Brain pericyte (primary cell): ENCODE results near the gene PARN.
A peak's percentile ranks its signal among the peaks of the same experiment; 100 is the strongest.

Experiments used
- DNase-seq: peaks from one replicate; pipeline ENCODE4 v3.0.0-alpha.2; 2012; ENCODE audit warnings: low read depth, low spot score

Gene PARN

GRCh38 chr16:14499110-14499509, 130.9 kb downstream of the PARN start:
- no peak for DNase-seq

- DNase-seq: no peak
Observed at GRCh38 chr16:14497245-14498082, 132.6 kb downstream of the PARN start.

GRCh38 chr16:14496786-14497185, 133.3 kb downstream of the PARN start:
- DNase-seq: no peak

DNA sequence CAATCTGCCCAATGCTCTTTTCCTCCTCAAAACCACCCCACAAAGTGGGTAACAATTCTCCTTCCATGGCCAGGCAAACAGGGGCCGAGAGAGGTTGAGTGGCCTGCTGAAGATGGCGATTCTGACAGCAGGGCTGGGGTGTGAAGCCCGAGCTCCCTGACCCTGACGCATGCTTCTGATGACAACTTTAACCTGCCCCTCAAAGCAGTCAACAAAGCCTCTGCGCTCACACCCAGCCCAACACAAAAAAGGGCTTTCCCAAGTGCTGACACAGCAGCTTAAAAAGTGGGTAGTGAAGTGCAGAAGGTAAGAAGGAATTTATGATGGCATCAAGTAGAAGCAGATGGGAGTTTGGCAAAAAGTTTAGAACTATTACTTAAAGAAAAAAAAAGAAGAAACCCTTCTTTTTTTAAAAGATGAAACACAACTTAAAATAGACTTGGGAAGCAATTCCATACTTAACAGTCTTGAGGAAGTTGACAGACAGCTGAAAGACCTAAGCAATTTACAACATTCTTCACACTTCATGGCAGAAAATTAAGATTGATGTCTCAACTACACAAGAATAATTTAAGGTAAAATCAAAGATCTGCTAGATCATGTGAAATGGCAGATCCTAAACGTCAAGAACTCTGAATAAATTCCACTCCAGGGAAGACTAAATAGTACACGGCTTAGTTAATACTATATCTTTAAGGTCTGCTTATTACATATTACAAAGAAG, 133.9 kb downstream of the PARN start:
- no peak for DNase-seq

DNA sequence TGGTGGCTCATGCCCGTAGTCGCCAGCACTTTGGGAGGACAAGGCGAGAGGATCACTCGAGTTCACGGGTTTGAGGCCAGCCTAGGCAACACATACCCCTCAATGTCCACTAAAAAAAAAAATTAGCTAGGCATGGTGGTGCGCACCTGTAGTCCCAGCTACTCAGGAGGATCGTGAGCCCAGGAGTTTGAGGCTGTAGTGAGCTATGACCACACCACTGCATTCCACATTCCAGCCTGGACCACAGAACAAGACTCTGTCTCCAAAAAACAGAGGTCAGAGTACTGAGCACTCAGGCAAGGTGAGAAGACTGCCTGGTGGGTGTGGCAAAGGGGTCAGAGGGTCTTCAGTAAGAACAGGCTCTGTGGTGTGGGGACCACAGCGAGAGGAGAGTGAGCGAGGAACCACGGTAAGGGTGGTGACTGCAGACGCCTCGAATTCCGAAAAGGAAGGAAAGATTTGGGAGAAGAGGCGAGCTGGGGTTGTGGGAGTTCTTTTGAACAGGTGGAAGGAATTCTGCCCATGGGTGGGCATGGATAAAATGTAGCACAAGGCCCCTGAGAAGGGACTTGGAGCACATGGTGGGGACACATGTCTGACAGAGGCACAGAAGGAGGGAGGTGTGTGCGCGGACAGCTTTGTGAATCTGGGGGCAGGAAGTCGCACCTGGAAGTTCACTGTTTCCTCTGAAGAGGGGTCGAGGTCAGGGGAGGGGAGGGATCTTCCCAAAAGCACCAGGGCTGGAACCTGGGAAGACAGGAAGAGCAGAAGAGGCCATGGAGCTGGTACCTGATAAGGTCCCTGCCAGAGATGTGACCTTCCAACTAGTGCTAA, 134.6 kb downstream of the PARN start:
- DNase-seq: no peak

DNA sequence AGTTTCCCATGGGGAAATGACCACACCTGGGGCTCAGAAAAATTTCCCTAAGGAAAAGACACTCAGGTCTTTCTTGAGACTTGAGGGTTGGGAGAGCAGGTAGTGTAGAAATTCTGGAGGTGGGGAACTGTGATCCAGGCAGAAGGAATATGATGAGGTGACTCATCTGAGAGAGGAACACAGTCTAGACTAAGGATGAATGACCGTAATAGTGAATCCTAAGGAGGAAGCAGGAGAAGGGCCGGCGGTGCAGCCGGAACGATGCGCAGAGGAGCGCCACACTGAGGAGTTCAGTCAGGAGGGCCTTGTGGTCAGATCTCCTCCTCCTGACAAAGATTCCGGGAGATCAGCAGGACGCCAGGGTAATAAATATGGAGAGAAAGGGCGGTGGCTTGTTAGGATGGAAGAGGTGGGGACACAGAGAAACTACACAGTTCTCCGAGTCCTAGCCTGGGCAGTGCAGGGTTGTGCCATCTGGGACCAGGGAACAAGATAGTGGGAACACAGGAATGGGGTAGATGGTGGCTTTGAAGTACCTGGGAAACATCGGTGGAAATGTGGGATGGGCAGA, 135.6 kb downstream of the PARN start:
- DNase-seq: no peak

GRCh38 chr16:14493791-14494190, 136.3 kb downstream of the PARN start:
- DNase-seq: no peak

- no peak for DNase-seq
Observed at GRCh38 chr16:14492614-14493013, 137.4 kb downstream of the PARN start.

DNA sequence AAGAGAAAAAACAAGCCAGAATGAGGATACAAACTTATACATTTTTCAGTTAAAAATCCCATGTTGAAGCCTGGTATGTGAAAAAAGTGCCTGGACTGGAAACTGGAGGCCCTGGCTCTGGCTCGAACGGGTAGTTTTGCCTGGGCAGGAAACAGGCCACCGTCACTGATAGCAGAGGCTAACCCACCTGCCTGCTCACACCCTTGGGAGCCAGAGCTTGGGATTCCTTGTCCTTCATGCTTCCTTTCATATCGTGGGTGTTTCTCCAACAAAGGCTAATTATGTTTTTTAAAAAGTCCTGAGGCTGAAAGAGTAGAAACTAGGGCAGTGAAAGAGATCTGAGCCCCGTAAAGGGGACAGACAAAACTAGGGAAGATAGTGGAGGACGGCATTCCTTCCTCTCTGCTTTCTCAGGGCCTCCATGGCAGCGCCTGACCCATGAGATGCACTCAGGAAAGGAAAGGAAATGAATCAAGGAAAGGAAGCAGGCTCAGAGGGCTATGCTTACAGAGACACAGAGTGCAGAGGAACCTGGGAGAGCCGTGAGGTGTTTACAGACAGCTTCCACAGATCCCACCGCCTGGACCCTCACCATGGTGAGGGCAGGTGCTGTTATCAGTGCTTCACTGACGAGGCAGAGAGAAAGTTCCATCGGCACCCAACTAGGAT, 138.1 kb downstream of the PARN start:
- no peak for DNase-seq

DNA sequence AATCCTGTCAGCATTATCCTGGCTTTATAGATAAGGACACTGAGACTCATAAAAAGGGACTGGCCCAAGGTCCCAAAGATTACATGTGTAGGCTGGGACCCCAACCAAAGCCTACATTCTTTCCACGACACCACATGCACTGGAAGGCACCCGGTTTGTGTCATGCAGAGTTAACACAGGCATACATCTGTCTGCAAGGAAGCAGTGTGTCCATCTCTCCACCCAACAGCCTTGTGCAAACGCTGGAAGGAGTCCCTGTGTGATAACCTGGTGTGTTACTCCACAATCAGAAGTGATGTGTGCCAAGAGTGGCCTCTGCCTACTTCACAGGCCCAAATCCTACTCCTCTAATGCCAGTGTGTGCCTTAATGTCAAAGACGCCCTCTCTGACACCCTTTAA, 139.8 kb downstream of the PARN start:
- DNase-seq: no peak

DNA sequence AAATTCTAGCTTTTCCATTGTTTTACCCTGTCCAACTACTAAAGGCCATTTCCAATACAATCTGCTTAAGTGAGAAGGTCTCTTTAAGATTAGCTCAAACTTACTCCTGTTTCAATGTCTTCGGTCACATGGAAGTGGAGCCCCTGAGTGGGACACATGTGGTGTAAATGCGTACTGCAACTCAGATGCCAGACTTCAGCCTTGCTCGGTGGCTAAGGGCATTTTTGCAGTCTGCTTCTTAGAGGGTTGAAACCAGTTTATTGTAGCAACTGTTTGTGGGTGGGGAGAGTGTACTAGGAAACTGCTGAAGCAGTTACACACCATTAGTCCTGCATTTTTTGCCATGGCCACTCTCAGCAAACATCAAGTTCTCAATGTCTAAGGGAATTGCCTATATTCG, 140.6 kb downstream of the PARN start:
- DNase-seq: no peak

DNA sequence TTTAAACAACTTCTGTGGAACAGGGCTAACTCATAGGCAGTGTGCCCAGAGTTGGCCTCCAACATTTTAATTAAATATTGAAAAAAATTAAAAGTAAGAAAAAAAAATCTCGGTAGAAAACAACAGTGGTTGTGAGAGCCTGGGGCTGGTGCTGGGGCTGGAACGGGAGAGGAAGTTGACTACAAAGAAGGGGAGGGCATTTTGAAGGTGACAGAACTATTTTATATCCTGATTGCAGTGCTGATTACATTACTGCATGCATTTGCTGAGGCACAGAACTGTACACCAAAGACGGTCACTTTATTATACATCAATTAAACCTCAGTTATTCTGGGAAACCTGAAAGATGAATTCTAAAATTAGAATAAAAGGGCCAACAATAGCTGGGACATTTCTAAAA, 142.5 kb downstream of the PARN start:
- no peak for DNase-seq

DNA sequence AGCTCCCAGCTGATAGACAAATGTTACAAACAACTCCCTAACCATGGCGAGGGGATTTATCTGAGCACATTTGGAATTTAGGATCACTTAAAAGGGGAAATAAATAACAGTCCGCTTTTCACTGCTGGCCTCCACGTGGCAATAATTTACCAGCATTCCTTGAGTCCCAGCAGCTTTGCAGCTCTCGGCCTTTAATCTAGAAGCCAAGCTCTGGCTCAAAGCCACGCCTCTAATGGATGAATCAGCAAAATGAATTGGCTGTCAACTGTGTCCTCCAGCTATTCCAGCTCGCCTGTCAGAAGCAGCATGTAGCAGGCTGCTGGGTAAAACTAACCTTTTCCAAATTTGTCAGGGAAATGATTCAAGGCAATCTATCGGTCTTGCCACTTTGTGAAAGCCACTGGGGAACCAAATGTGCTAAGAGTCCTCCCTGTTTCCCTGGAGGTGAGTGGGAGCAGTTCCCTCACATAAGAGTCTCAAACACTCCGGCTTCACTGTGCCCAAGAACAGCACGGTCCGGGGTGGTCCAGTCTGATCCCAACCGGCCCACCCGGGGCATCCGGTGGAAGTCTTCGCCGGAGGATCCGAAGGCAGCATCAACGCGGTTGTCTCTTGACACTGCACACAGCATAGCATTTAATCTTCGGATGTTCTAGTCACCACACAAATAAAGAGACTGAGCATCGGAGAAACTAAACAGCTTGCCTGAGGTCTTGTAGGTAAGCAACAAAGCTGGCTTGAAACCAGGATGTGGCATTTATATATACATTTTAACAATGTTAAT, 143.3 kb downstream of the PARN start:
- DNase-seq: peak; percentile 57

DNA sequence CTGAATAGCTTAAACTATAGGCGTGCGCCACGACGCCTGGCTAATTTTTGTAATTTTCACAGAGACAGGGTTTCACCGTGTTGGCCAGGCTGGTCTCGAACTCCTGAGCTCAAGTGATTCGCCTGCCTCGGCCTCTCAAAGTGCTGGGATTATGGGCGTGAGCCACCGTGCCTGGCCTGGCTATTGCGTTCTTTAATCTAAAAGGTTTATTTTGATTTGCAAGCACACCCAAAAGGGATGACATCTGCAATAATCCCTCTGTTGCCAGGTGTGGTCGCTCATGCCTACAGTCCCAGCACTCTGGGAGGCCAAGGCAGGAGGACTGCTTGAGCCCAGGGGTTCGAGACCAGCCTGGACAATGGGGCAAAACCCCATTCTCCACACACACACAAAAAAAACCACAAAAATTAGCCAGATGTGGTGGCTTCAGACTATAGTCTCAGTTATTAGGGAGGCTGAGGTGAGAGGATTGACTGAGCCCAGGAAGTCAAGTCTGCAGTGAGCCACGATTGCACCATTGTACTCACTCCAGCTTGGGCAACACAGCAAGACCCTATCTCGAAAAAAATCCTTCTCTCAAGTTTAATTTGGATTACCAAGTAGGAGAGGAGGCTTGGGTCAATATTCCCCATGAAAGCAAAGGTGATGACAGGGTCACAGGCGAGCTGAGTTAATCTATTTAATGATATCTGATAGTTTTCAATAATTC, 144.1 kb downstream of the PARN start:
- DNase-seq: no peak

DNA sequence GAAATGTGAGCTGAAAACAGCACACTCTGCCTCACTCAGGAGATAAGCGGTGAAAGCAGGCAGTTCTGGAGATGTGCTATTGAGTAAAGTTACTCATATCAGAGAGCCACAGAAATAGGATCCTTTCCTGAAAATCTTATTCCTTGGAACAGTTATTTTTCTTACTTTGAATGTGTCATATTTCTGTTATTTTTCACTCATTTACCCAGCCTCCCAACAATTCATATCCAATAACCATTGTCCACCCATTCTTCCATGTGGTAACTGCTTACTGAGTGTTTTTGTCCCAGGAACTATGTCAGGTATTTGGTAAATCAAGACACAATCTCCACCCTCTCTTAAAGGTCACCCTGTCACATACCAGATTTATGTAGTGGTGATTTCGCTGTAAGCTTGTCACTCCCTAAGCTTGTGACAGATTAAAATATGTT, 144.9 kb downstream of the PARN start:
- no peak for DNase-seq

DNA sequence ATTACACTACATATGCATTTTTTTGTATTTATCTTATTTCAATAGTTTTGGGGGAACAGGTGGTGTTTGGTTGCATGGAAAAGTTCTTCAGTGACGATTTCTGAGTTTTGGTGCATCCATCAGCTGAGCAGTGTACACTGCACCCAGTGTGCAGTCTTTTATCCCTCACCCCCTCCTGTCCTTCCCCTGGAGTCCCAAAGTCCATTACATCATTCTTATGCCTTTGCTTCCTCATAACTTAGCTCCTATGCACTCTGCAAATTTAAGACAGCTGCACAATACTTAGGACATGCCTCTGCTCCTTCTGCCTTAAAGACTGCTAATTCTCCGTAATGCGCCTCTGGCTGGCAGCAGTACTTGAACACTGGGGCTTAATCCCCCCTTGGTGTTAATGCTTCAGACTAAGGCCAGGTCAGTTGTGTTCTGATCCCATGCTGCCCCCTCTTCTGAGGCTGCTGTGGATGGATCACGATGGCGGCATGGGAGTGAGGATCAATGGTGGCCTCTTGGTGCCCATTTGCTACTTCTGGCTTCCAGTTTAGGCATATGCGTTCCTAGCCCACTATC, 146.2 kb downstream of the PARN start:
- no peak for DNase-seq

DNA sequence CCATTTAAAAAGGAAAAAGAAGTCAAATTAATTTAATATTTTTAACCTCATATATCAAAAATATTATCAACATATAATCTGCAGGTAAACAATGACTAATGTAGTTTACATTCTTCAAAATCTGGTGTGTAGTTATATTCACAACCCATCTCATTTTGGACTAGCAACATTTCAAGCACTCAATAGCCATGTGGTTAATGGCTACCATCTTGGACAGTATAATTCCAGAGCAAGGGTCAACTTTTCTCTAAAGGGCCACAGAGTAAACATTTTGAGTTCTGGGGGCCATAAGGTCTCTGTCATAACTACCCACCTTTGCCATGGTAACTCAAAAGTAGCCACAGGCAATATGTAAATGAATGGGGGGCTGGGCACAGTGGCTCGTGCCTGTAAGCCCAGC, 153.9 kb downstream of the PARN start:
- DNase-seq: no peak

- DNase-seq: no peak
Observed at GRCh38 chr16:14475370-14476139, 154.5 kb downstream of the PARN start.

DNA sequence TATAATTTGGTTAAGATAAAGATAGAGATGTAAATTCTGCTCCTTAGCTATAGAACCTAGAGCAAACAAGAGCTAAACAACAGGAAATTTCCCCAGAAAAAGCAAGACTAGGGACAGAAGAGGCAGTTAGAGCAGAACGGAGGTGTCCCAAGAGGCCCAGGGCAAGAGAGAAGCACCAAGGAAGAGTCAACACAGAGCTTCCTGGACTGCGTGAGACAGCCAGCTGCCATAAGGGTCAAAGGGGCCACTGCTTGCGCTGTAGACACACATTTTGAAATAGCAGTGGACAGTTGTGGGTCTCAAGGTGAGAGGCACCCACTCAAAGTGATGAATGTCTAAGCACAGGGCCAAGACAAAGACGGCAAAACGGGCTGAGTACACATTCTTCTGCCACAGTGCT, 156.6 kb downstream of the PARN start:
- DNase-seq: no peak
